Right lobe of liver (tissue), 6 donors: ENCODE data around the gene ASF1B. TPM values are rescaled to one million over a fixed set of nuclear protein-coding genes. Genes with fewer than 3 reads are reported as not detected.
"Not testable (repeated sequence)": the region's sequence is repeated elsewhere in the genome, so short reads cannot be mapped to it uniquely, and the experiment has no call there.

Source experiments
- ATAC-seq, 4 donors: fragments of 200-7000 bp; cut with Tn5 transposase; one replicate each; pipeline ENCODE4 v1.9.1; 2020; ENCODE audit warnings: mild to moderate bottlenecking in 4 of 4, moderate library complexity in 4 of 4
- DNase-seq, 3 donors: peaks; one replicate each; pipeline ENCODE4 v3.0.0-alpha.2; 2020
- H3K27ac ChIP-seq, 3 donors: fragments of 200-600 bp; one replicate each; pipeline ENCODE4 v1.8.0; 2022
- H3K27me3 ChIP-seq, 2 donors: fragments of 200-600 bp; one replicate each; pipeline ENCODE4 v1.8.0; 2022
- H3K36me3 ChIP-seq, 4 donors: fragments of 200-600 bp; sonication (generic) in 1 of 4; one replicate each; pipeline versions ENCODE4 v1.5.1 to v1.8.0; 2017 to 2022; ENCODE audit warnings: control low read depth in 1 of 4
- H3K4me1 ChIP-seq, 4 donors: fragments of 200-600 bp; sonication (generic) in 1 of 4; one replicate each; pipeline versions ENCODE4 v1.5.1 to v1.8.0; 2017 to 2022; ENCODE audit warnings: control low read depth in 1 of 4
- H3K4me3 ChIP-seq, 3 donors: fragments of 200-600 bp; one replicate each; pipeline ENCODE4 v1.8.0; 2022
- H3K9me3 ChIP-seq, 4 donors: fragments of 200-600 bp; sonication (generic) in 1 of 4; one replicate each; pipeline versions ENCODE4 v1.5.1 to v1.8.0; 2017 to 2022; ENCODE audit warnings: control low read depth in 1 of 4
- CTCF ChIP-seq, 4 donors: fragments of 200-600 bp in 3 of 4; fragments of 450-650 bp in 1 of 4; IDR thresholded peaks; one replicate each; pipeline versions ENCODE4 v1.5.1 to v1.8.0; 2016 to 2022; ENCODE audit warnings: antibody characterized with exemption in 4 of 4, mild to moderate bottlenecking in 2 of 4
- POLR2A ChIP-seq: fragments of 450-650 bp; IDR thresholded peaks from one replicate; pipeline ENCODE4 v1.6.1; 2017; ENCODE audit warnings: antibody characterized with exemption, mild to moderate bottlenecking
- WGBS: methylation state at CpG from one replicate; pipeline ENCODE4 v1.1.6; 2018; ENCODE audit warnings: low coverage, low lambda C conversion rate; ENCODE audit not compliant: insufficient coverage; ENCODE audit errors: missing lambda C conversion rate; 5-methylcytosine and 5-hydroxymethylcytosine counted together
- intact Hi-C, 2 donors: fragments of 100-400 bp; cut with DNase I; formaldehyde crosslinking; loops; one replicate each; pipeline versions ENCODE4 v1.11.2 to v1.14.1; 2022
- long read RNA-seq: library from polyadenylated mRNA; unstranded; transcript quantifications from one replicate; pipeline ENCODE4 v2.0.0, GENCODE V29; 2019
- total RNA-seq, 6 experiments: library from RNA; depleted of rRNA in 2 of 6; stranded (reverse); fragments of >200 nt in 2 of 6; fragmentation: NEBNext Ultra II Directional in 3 of 6; extraction: Animal tissue kit (Norgen Biotek cat#: 25700) in 3 of 6; gene quantifications; one replicate each; pipeline versions ENCODE4 v1.1.0 to v1.2.4, GENCODE V29; 2016 to 2023
- donor health status: DM: no; HTN: yes; CAD: no.
- donor health status: DM: no; HTN: no; CAD: no.
- donor health status: DM: no; HTN: no; CAD: no.
- donor health status: DM: no; HTN: yes; CAD: no.
- donor health status: DM: no; HTN: yes; CAD: no.

ASF1B gene
- 1 to 10 TPM in 2 of 6 experiments, under 1 TPM in 4; 0.24 to 5.3 (median 0.61) TPM for total RNA-seq
- long read RNA-seq, result 0 reads

GRCh38 chr19:14136509-14137281, at the start of gene ASF1B:
TSS of gene ASF1B (minus strand) at chr19:14136589. CDS start at chr19:14136456, 133 bp downstream.
- H3K4me3 ChIP-seq, result peak within 1 kb of the TSS; percentile 70 to 81 (median 76)
- 0% methylated on average over 14 of the region's 78 CpGs for WGBS
- H3K4me1 ChIP-seq, result peaks cover 0 to 7% (median 0%) of the 10 kb centered on the region in 4 donors
- ATAC-seq (peak; percentile 88 to 94 (median 90)), DNase-seq (peak; percentile 98 to 99 (median 99))
- intact Hi-C loops, result loop anchor here in 1 of 2 donors (10.0 kb wide), 1 partner anchor 52 kb away; the partner anchor contains the start of gene C19orf67
- no peaks in the 10 kb centered on the region for H3K36me3 ChIP-seq
- H3K27me3 ChIP-seq, result no peaks in the 10 kb centered on the region
- peak within 1 kb of the TSS; percentile 91 to 99 (median 98) for H3K27ac ChIP-seq
- no peaks in the 10 kb centered on the region for H3K9me3 ChIP-seq
- TF ChIP-seq POLR2A, result peak; percentile 74
- peak; percentile 85 to 97 (median 92) for TF ChIP-seq CTCF (IDR thresholded peaks at IDR 0.05)

- H3K4me3 ChIP-seq, H3K27ac ChIP-seq, H3K9me3 ChIP-seq, H3K27me3 ChIP-seq, H3K4me1 ChIP-seq, intact Hi-C loops, DNase-seq, H3K36me3 ChIP-seq, ATAC-seq: not testable (repeated sequence)
- WGBS, result 55% methylated on average over 1 of the region's 1 CpG
These were observed 49.3 kb upstream of the ASF1B start for GRCh38 chr19:14185691-14186090.

GRCh38 chr19:14185158-14185557, 48.8 kb upstream of the ASF1B start:
- TF ChIP-seq POLR2A (no peak), CTCF (IDR thresholded peaks at IDR 0.05) (no peak)
- Histone ChIP-seq H3K9me3 (no peaks in the 10 kb centered on the region), H3K27ac (no peak overlapping the region), H3K4me3 (no peak overlapping the region), H3K4me1 (no peaks in the 10 kb centered on the region), H3K27me3 (no peaks in the 10 kb centered on the region), H3K36me3 (no peaks in the 10 kb centered on the region)
- ATAC-seq (no peak), DNase-seq (no peak)
- intact Hi-C loops, result no loop called here
- 80% methylated on average over 5 of the region's 5 CpGs for WGBS

- H3K27ac ChIP-seq, result no peak overlapping the region
- no peaks in the 10 kb centered on the region for H3K9me3 ChIP-seq
- H3K4me1 ChIP-seq, result no peaks in the 10 kb centered on the region
- WGBS, result 37% methylated on average over 2 of the region's 14 CpGs
- intact Hi-C loops, result no loop called here
- peak in 1 of 4 donors; percentile 17 for ATAC-seq
- no peaks in the 10 kb centered on the region for H3K27me3 ChIP-seq
- no peaks in the 10 kb centered on the region for H3K36me3 ChIP-seq
- TF ChIP-seq POLR2A, result no peak
- no peak for TF ChIP-seq CTCF (IDR thresholded peaks at IDR 0.05)
- no peak overlapping the region for H3K4me3 ChIP-seq
- no peak for DNase-seq
These were observed 47.5 kb upstream of the ASF1B start for GRCh38 chr19:14183741-14184350.

- Histone ChIP-seq H3K27me3 (no peaks in the 10 kb centered on the region), H3K4me3 (no peak overlapping the region), H3K36me3 (no peaks in the 10 kb centered on the region), H3K4me1 (no peaks in the 10 kb centered on the region), H3K27ac (no peak overlapping the region), H3K9me3 (no peaks in the 10 kb centered on the region)
- intact Hi-C loops, result no loop called here
- no peak for DNase-seq
- 60% methylated on average over 1 of the region's 8 CpGs for WGBS
- TF ChIP-seq POLR2A (no peak), CTCF (IDR thresholded peaks at IDR 0.05) (no peak)
- no peak for ATAC-seq
These were observed 46.1 kb upstream of the ASF1B start for GRCh38 chr19:14182476-14182875.
